Measurements from ENCODE around the gene THAP7.
"Not testable (repeated sequence)": the region's sequence is repeated elsewhere in the genome, so short reads cannot be mapped to it uniquely, and the experiment has no call there.

Gene THAP7

GRCh38 chr22:21012446-21013407, 10.8 kb upstream of the THAP7 start:
- no peak for DNase-seq

- DNase-seq, result no peak
These were observed 8.7 kb upstream of the THAP7 start for GRCh38 chr22:21010426-21011113.

- no peak for DNase-seq
These were observed 7.9 kb upstream of the THAP7 start for GRCh38 chr22:21009638-21010425.

GRCh38 chr22:21009208-21009607, 7.3 kb upstream of the THAP7 start:
- DNase-seq, result not testable (repeated sequence)

GRCh38 chr22:21003782-21004181, 1.9 kb upstream of the THAP7 start:
- DNase-seq, result no peak

GRCh38 chr22:21000987-21001600, 824 bp downstream of the THAP7 start:
- DNase-seq, result no peak

- DNase-seq, result no peak
These were observed 1.5 kb downstream of the THAP7 start for GRCh38 chr22:21000207-21000986.

- no peak for DNase-seq
These were observed 2.3 kb downstream of the THAP7 start for GRCh38 chr22:20999350-21000206.

- no peak for DNase-seq
These were observed 3.2 kb downstream of the THAP7 start for GRCh38 chr22:20998411-20999336.

GRCh38 chr22:20997536-20998257, 4.2 kb downstream of the THAP7 start:
- no peak for DNase-seq

- DNase-seq, result no peak
These were observed 5.1 kb downstream of the THAP7 start for GRCh38 chr22:20996598-20997535.

- no peak for DNase-seq
These were observed 5.9 kb downstream of the THAP7 start for GRCh38 chr22:20996031-20996410.

- DNase-seq, result no peak
These were observed 6.4 kb downstream of the THAP7 start for GRCh38 chr22:20995329-20996030.

- no peak for DNase-seq
These were observed 7.0 kb downstream of the THAP7 start for GRCh38 chr22:20994902-20995241.

GRCh38 chr22:20994128-20994901, 7.6 kb downstream of the THAP7 start:
- DNase-seq, result no peak

GRCh38 chr22:20993304-20994127, 8.4 kb downstream of the THAP7 start:
- DNase-seq, result no peak

Measured in activated effector memory CD4-positive, alpha-beta T cell treated with Interleukin-2 at 50 U/mL for 16 hours (primary cell).